ENCODE measurements around the gene PLEKHA8.

The PLEKHA8 gene

GRCh38 chr7:30062587-30062986 lies 34.4 kb downstream of the PLEKHA8 start:
- in situ Hi-C loops (cut with MboI; ENCODE audit: low sequenced_read_pairs): loop anchor here (25.0 kb wide), 1 partner anchor 300 kb away; no protein-coding TSS in a partner anchor

- in situ Hi-C loops (cut with MboI; ENCODE audit: low sequenced_read_pairs): loop anchor here (25.0 kb wide), 1 partner anchor 303 kb away; no protein-coding TSS in a partner anchor
Measured at GRCh38 chr7:30065746-30066145, 37.5 kb downstream of the PLEKHA8 start.

- in situ Hi-C loops (cut with MboI; ENCODE audit: low sequenced_read_pairs): loop anchor here (25.0 kb wide), 1 partner anchor 304 kb away; no protein-coding TSS in a partner anchor
Measured at GRCh38 chr7:30066687-30067086, 38.5 kb downstream of the PLEKHA8 start.

- in situ Hi-C loops (cut with MboI; ENCODE audit: low sequenced_read_pairs): loop anchor here (25.0 kb wide), 1 partner anchor 306 kb away; no protein-coding TSS in a partner anchor
Measured at GRCh38 chr7:30068117-30068516, 39.9 kb downstream of the PLEKHA8 start.

DNA sequence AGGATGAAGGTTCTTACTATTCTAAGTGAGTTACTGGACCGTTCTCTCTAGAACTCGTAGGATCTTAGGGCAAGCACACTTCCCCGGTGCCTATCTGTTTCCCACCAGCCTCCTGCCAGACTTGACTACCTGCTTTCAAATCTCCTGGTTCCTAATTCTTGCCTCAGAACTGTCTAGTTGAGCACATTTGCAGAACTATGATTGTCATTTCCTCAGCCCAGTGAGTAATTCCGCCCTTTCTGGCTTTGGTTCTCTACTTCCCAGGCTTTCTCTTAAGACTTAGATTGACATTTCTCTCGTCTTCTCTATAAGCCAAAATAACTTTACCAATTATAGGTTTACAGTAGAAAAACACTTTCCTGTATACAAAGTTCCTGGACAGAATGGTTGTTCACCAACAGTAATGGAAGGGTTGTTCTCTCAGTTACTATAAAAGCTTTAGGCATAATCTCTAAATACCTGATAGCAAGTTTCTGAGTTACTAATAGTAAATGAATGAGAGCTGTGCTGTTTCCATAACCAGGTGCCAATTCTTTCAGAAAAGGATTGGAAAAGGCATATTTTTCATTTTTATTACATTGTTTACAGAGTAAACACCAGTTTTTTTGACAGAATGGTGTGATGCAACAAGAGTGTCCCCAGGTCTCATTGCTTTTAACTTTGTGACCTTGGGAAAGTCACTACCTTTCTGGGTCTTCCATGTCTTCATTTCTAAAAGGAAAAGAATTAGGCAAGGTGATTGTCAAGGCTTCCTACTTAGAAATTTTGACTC lies 41.1 kb downstream of the PLEKHA8 start:
- in situ Hi-C loops (cut with MboI; ENCODE audit: low sequenced_read_pairs): loop anchor here (25.0 kb wide), 1 partner anchor 307 kb away; no protein-coding TSS in a partner anchor

- in situ Hi-C loops (cut with MboI; ENCODE audit: low sequenced_read_pairs): loop anchor here (25.0 kb wide), 1 partner anchor 308 kb away; no protein-coding TSS in a partner anchor
Measured at GRCh38 chr7:30070052-30070451, 41.8 kb downstream of the PLEKHA8 start.

GRCh38 chr7:30072735-30073134 lies 44.5 kb downstream of the PLEKHA8 start:
- in situ Hi-C loops (cut with MboI; ENCODE audit: low sequenced_read_pairs): loop anchor here (25.0 kb wide), 1 partner anchor 310 kb away; no protein-coding TSS in a partner anchor

GRCh38 chr7:30074422-30075030 lies 46.3 kb downstream of the PLEKHA8 start:
- in situ Hi-C loops (cut with MboI; ENCODE audit: low sequenced_read_pairs): loop anchor here (25.0 kb wide), 1 partner anchor 312 kb away; no protein-coding TSS in a partner anchor

- in situ Hi-C loops (cut with MboI; ENCODE audit: low sequenced_read_pairs): no loop called here
Measured at GRCh38 chr7:30076411-30076810, 48.2 kb downstream of the PLEKHA8 start.

DNA sequence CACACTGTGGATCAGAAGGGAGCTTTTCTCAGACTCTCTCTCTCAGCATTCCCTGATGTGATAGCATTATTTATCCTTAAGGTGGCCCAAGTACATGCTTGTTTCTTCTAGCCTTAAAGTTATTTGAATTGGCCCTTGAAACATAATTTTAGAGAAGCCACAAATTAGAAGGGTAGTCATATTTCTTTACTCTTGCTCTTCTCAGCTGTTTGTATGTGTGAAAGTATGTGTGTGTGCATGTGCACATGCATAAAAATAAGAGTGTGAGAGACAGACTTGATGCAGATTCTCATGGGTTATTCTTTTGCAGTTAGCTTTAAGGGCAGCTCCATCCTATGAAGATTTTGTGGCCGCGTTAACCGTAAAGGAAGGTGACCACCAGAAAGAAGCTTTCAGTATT lies 50.1 kb downstream of the PLEKHA8 start:
- in situ Hi-C loops (cut with MboI; ENCODE audit: low sequenced_read_pairs): no loop called here

DNA sequence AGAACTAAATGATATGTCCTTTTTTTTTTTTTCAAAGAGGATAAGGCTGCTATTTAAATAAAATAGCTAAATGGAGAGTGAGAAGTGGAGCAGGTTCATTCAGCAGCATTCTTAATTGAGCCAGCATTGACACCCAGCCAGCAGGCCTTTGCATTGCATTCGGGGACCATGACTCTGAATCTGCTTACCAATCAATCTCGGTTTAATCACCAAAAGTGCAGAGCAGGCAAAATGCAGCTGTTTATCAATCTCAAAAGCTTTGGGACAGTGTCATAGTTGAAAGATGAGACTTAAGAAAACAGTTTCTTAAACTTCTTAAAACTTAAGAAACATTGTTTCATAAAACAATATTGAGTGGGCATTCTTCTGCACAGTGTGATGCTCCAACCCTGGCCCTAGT lies 51.7 kb downstream of the PLEKHA8 start:
- in situ Hi-C loops (cut with MboI; ENCODE audit: low sequenced_read_pairs): no loop called here

DNA sequence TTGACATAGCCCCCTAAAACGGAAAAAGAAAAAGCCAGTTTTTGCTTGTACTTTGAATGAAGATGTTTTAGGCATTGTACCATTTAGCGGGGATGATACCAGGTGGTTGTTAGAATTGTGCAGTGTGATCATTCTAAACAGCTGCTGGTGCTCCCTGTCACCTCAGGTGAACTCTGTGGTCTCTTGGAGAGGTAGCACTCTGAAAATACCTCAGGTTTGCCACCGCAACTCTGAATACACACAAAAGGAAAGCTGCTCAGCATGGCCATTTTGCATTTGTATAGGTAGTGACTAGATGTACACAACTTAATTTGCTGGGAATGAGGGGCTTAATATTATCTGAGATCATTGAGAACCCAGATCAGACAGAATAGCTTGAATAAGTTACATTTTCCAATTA lies 52.6 kb downstream of the PLEKHA8 start:
- in situ Hi-C loops (cut with MboI; ENCODE audit: low sequenced_read_pairs): no loop called here

GRCh38 chr7:30082686-30083085 lies 54.5 kb downstream of the PLEKHA8 start:
- in situ Hi-C loops (cut with MboI; ENCODE audit: low sequenced_read_pairs): no loop called here

DNA sequence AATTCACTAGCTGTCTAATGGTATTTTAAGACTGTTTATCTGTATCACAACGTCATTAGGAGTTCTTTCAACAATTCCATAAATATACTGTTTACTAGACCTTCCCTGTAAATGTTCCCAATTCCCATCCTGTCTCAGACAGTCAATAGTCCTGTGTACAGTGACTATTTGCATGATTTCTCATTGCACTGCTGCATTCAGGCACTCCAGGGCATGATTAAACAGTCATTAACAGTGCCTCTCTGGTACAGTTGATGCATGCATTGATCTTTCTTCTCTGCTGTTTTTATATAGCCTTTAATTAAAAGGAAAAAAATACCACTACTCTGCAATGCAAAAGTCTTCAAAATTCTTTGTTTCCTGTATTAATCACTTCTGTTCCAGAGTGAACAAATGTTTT lies 55.1 kb downstream of the PLEKHA8 start:
- in situ Hi-C loops (cut with MboI; ENCODE audit: low sequenced_read_pairs): no loop called here

GRCh38 chr7:30084212-30084611 lies 56.0 kb downstream of the PLEKHA8 start:
- in situ Hi-C loops (cut with MboI; ENCODE audit: low sequenced_read_pairs): no loop called here

- in situ Hi-C loops (cut with MboI; ENCODE audit: low sequenced_read_pairs): no loop called here
Measured at GRCh38 chr7:30086529-30086928, 58.3 kb downstream of the PLEKHA8 start.

- in situ Hi-C loops (cut with MboI; ENCODE audit: low sequenced_read_pairs): no loop called here
Measured at GRCh38 chr7:30087371-30087770, 59.2 kb downstream of the PLEKHA8 start.

- in situ Hi-C loops (cut with MboI; ENCODE audit: low sequenced_read_pairs): no loop called here
Measured at GRCh38 chr7:30088362-30088761, 60.1 kb downstream of the PLEKHA8 start.

DNA sequence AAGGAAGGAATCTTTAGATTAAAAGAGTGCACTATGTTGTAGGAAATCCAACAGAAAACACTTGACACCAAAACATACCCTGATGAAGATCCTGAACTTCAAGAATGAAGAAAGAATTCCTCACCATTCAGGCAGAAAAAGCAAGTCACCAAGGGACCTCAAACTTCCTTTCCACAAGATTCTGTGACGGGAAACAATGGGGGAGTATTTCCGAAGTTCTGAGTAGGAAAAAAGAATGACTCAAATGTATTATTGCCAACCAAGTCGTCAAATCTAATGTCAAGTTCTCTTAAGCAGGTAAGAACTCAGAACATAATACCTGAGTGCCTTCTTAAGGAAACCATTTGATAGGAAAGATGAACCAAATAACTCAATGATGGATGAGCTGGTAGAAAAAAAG lies 61.9 kb downstream of the PLEKHA8 start:
- in situ Hi-C loops (cut with MboI; ENCODE audit: low sequenced_read_pairs): no loop called here

DNA sequence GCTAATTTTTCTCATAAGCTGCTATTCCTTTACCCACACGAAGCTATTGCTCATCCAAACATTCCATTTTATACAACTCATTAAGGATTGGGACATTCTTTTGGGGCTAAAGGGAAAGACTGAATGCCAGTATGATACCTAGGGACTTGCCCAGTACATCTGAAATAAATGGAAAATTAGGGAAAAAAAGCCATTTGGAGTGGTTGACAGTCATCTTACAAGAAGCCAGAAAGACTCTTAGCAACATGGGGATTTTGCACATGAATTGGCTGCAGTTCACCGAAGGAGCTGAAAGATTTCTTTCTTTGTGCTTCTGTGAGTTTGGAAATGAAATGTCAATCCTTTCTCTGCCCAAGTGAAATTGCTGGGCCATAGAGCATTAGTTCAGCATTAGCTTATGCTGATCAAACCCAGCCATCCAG lies 63.3 kb downstream of the PLEKHA8 start:
- in situ Hi-C loops (cut with MboI; ENCODE audit: low sequenced_read_pairs): no loop called here

- in situ Hi-C loops (cut with MboI; ENCODE audit: low sequenced_read_pairs): no loop called here
Measured at GRCh38 chr7:30091987-30092386, 63.8 kb downstream of the PLEKHA8 start.

DNA sequence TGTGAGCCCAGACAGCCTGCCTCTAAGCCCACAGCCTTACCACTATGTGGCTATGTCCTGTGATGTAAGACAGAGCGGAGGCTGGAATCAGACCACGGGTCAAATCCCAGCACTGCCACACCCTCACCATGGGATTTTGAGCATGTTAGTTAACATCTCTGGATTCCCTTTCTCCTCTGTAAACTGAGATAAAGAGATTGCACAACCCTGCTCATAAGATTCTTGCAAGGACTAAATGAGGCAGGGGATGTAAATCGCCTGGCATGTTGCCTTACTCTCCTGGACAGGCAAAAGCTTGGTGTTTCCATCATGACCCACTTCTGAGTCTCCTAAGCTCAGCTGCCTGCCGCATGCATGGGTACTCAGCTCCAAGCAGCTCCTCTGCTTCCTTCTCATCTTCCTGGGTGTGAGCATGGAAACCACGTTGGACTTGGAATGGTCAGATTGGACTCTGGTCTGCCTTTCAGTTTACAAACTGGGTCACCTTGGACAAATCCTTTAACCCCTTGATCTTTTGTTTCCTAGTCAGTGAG lies 65.3 kb downstream of the PLEKHA8 start:
- in situ Hi-C loops (cut with MboI; ENCODE audit: low sequenced_read_pairs): no loop called here
